Stimulated activated CD8-positive, alpha-beta memory T cell treated with anti-CD3 and anti-CD28 coated beads, Interleukin-4, amount 100 ng/mL, for 48 hours (primary cell): ENCODE results near the gene VSTM2B.

ENCODE experiments used
- DNase-seq: peaks from one replicate; pipeline ENCODE4 v3.0.0-alpha.2; 2020

Gene VSTM2B

GRCh38 chr19:29598496-29598895 is 72.7 kb downstream of the VSTM2B start:
- no peak for DNase-seq

DNA sequence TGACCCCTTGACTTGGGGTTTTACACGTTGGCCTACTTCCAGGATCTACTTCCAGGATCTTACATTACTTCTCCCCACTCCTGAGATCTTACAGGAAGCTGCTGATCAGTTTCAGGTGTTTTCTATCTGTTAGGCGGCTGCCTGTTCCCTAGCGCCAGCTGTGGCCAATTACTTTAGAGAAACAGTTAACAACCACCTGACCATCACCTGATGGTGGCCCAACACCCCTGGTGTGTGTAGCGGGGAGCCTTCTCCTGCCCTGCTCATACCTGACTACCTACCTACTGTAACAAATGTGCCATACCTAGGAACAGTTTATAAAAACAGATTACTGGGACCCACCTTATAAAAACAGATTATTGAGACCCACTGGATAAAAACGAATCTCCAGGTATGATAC is 77.5 kb downstream of the VSTM2B start:
- DNase-seq, result no peak

- peak; percentile 100 for DNase-seq
These were observed 80.0 kb downstream of the VSTM2B start, which contains the start of gene POP4 for GRCh38 chr19:29605653-29606419. Gene POP4 (plus strand): TSS chr19:29606283. CDS start chr19:29606319, 36 bp downstream.

DNA sequence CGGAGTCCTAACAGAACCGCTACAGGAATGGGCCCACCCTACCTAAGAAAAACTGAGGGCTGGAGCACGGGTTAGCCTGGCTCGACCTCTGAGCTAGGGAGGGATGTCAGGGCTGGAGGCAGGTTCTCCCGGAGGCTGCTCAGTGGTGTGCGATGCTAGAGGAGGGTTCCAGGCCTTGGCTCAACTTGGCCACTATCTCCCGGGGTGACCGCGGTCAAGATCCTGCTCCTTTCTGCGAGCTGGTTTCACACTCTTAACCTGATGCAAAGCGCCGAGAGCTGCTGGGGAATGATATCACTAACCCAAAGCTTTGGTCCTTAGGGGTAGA is 80.6 kb downstream of the VSTM2B start:
- no peak for DNase-seq

DNA sequence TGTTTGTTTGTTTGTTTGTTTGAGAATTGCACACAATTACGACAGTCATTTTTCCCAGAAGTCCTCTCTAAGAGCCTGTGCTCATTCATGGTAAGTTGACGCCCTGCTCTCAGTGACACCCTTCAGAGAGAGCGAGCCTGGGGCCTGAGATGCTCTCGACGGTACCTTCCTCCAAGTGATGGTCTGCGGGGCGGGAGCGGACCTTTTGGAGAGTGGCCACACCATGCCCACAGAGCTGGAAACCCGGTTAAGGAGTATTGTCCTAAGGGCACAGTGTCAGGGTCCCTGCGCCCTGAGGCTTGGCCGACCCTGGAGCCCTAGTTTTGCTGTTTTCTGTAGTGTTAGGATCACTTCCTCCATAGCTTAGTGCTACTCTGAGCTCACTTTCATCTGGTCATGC is 83.8 kb downstream of the VSTM2B start:
- DNase-seq, result no peak

DNA sequence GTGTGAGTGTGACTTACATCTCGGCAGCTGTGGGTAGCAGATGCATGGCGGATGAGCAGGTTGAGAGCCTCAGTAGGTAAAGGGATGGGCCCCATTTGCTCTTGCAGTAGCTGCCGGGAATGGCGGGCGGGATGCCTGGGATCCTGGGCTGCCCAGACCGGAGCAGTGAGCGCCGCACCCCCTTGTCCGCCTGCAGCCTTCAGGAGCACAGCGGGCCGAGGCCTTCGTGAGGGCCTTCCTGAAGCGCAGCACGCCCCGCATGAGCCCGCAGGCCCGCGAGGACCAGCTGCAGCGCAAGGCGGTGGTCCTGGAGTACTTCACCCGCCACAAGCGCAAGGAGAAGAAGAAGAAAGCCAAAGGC is 84.4 kb downstream of the VSTM2B start:
- no peak for DNase-seq

DNA sequence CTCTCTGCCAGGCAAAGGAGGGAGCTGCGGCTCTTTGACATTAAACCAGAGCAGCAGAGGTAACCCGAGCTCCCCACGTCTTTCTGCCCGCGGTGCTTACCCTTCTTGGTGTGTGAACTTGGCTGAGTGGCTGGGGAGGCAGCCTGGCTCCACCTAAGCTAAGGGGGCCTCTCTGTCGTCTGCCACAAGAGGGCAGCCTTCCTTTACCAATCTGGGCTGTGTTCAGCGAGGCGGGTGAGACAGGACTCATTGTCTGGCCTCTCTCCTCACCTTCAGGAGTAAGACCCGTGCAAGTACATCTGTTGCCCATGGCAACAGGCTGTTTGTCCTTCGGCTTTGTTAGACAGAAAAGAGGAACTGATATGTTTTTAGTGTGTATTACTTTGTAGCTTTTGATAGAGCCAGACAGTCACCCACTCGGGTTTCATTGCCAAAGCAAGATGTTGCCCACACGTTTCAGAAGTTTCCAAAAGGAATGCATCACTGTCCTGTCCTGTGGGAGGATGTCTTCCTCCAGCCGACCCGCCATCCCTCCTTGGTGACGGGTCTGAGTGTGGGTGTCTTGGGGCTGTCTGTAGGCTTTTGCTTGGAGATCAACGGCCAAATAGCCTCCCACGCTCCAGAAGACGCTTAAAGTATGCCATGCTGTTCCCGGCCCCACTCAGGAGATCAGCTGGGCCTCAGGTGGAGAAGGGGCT is 84.9 kb downstream of the VSTM2B start:
- peak; percentile 88 for DNase-seq

GRCh38 chr19:29612121-29612520 is 86.3 kb downstream of the VSTM2B start:
- no peak for DNase-seq

- no peak for DNase-seq
These were observed 87.2 kb downstream of the VSTM2B start for GRCh38 chr19:29612801-29613595.

- no peak for DNase-seq
These were observed 88.3 kb downstream of the VSTM2B start for GRCh38 chr19:29614046-29614445.
